CD4-positive, CD25-positive, alpha-beta regulatory T cell (primary cell): ENCODE data around the gene CFAP410. TPM values are rescaled to one million over a fixed set of nuclear protein-coding genes. Genes with fewer than 3 reads are reported as not detected.
A peak's percentile ranks its signal among the peaks of the same experiment; 100 is the strongest.
"Not testable (repeated sequence)": the region's sequence is repeated elsewhere in the genome, so short reads cannot be mapped to it uniquely, and the experiment has no call there.

Source experiments
- ATAC-seq, 2 donors: fragments of 150-1000 bp; cut with Tn5 transposase; one replicate each; pipeline ENCODE4 v1.10.0; 2021; ENCODE audit warnings: low read depth in 2 of 2, moderate number of reproducible peaks in 2 of 2, moderate library complexity in 1 of 2
- DNase-seq, 3 donors: peaks; one replicate each; pipeline versions ENCODE4 v3.0.0 to v3.0.0-alpha.2; 2012 to 2022; ENCODE audit warnings: mixed read lengths in 1 of 3
- H3K27ac ChIP-seq: one replicate; pipeline ENCODE4 v1.7.0; 2013; ENCODE audit warnings: mild to moderate bottlenecking, low read length; ENCODE audit not compliant: insufficient read depth, poor library complexity, severe bottlenecking
- H3K27me3 ChIP-seq: one replicate; pipeline ENCODE4 v1.7.0; 2013; ENCODE audit warnings: low read length; ENCODE audit not compliant: control insufficient read depth, insufficient read depth
- H3K36me3 ChIP-seq: one replicate; pipeline ENCODE4 v1.7.0; 2013; ENCODE audit warnings: mild to moderate bottlenecking, low read length, moderate library complexity; ENCODE audit not compliant: control insufficient read depth, insufficient read depth
- H3K4me1 ChIP-seq: 2 replicates; pipeline ENCODE4 v1.7.0; 2013; ENCODE audit warnings: mild to moderate bottlenecking, low read length; ENCODE audit not compliant: insufficient read depth, control insufficient read depth, poor library complexity, severe bottlenecking
- H3K4me3 ChIP-seq: one replicate; pipeline ENCODE4 v1.7.0; 2013; ENCODE audit warnings: low read depth, mild to moderate bottlenecking, low read length, moderate library complexity
- H3K9me3 ChIP-seq, 2 experiments: 1 replicate in 1 of 2; 2 replicates in 1 of 2; pipeline ENCODE4 v1.7.0; 2013; ENCODE audit warnings: low read length in 2 of 2, mild to moderate bottlenecking in 1 of 2, moderate library complexity in 1 of 2; ENCODE audit not compliant: control insufficient read depth in 2 of 2
- H3K27ac Mint-ChIP-seq, 3 donors: one replicate each; pipeline ENCODE4 v1.8.0; 2020 to 2022; ENCODE audit warnings: mild to moderate bottlenecking in 3 of 3, mixed read lengths in 3 of 3, moderate library complexity in 2 of 3
- H3K27me3 Mint-ChIP-seq: one replicate; pipeline ENCODE4 v1.8.0; 2022; ENCODE audit warnings: mild to moderate bottlenecking, mixed read lengths
- H3K36me3 Mint-ChIP-seq: one replicate; pipeline ENCODE4 v1.8.0; 2020; ENCODE audit warnings: mixed read lengths
- H3K4me1 Mint-ChIP-seq, 4 donors: one replicate each; pipeline ENCODE4 v1.8.0; 2020 to 2022; ENCODE audit warnings: mixed read lengths in 4 of 4, mild to moderate bottlenecking in 1 of 4
- H3K4me3 Mint-ChIP-seq, 4 donors: one replicate each; pipeline ENCODE4 v1.8.0; 2020 to 2022; ENCODE audit warnings: mild to moderate bottlenecking in 4 of 4, mixed read lengths in 4 of 4, moderate library complexity in 3 of 4
- H3K9me3 Mint-ChIP-seq, 7 donors: one replicate each; pipeline ENCODE4 v1.8.0; 2020 to 2022; ENCODE audit warnings: mixed read lengths in 7 of 7, mild to moderate bottlenecking in 3 of 7, moderate library complexity in 2 of 7
- polyA plus RNA-seq, 4 donors: library from polyadenylated mRNA; unstranded; fragments of 300-500 nt; fragmentation: Illumina TruSeq; gene quantifications; one replicate each; pipeline ENCODE4 v1.2.3, GENCODE V29; 2021
- total RNA-seq: library from RNA; stranded (reverse); gene quantifications from one replicate; pipeline ENCODE4 v1.2.3, GENCODE V29; 2022

The CFAP410 gene
- total and polyA plus RNA-seq, 5 donors from 2014 or later = 16.4 to 49.1 (median 17.2) TPM

DNA sequence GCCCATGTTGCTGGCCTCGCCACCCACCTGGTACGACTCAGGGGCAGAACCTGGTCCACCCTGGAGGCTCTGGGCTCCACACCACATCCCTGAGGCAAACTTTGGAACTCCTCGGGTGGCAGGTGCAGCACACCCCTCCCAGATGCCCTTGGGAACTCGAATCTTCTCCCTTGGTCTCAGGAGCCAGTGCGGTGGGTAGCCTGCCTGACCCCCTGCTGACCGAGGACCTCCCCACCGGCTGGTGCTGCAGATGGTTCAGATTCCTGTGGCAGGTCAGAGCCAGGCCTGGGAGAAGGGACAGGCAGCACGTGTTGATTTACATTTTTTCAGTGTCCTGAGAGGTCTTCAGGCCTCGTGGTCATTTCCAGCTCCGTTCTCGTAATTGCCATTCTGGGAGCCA lies 6.3 kb upstream of the CFAP410 start:
- no peak overlapping the region for H3K4me3 ChIP-seq
- H3K27me3 ChIP-seq = no peaks in the 10 kb centered on the region
- no peaks in the 10 kb centered on the region for H3K9me3 ChIP-seq
- Mint-ChIP-seq H3K4me3 (no peak overlapping the region), H3K36me3 (no peaks in the 10 kb centered on the region), H3K27me3 (peaks cover 9% of the 10 kb centered on the region), H3K4me1 (peaks cover 0 to 5% (median 3%) of the 10 kb centered on the region in 4 donors), H3K27ac (no peak overlapping the region), H3K9me3 (no peaks in the 10 kb centered on the region)
- no peaks in the 10 kb centered on the region for H3K36me3 ChIP-seq
- H3K27ac ChIP-seq = no peak overlapping the region
- no peak for ATAC-seq
- H3K4me1 ChIP-seq = no peaks in the 10 kb centered on the region
- no peak for DNase-seq

DNA sequence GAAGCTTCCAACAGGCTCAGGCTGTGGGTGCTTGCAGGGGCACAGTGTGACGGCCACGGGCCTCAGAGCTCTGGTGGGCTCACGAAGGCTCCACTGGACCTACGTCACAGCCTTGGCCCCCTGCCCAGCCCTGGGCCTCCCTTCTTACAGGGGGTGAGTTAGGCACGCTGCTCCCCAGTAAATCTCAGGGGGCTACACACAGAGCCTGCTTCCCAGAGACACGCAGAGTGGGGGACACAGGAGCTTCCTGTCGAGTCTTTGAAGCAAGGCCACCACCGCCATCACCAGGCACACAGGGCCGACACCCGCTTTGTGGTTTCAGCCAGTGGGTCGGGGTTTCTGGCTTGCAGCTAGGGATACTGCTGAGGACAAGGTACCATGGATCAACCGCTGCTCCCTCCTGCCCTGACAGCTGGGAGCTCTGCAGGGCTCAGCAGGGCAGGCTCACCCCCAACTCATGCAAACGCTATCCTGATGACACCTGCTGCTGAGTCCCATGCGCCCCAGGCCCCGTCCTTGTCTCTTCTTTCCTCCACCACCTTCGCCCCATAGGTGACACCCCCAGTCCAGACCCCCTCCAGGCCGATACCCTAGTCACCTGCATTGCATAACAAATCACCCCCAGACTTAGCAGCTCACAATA lies 5.5 kb upstream of the CFAP410 start:
- DNase-seq (no peak), ATAC-seq (no peak)
- Mint-ChIP-seq H3K4me1 (peaks cover 0 to 13% (median 10%) of the 10 kb centered on the region in 4 donors), H3K36me3 (no peaks in the 10 kb centered on the region), H3K4me3 (no peak overlapping the region), H3K27ac (no peak overlapping the region), H3K9me3 (no peaks in the 10 kb centered on the region), H3K27me3 (peaks cover 11% of the 10 kb centered on the region)
- H3K4me1 ChIP-seq = peaks cover 6% of the 10 kb centered on the region
- H3K4me3 ChIP-seq = no peak overlapping the region
- H3K9me3 ChIP-seq = no peaks in the 10 kb centered on the region
- H3K36me3 ChIP-seq = no peaks in the 10 kb centered on the region
- no peak overlapping the region for H3K27ac ChIP-seq
- H3K27me3 ChIP-seq = no peaks in the 10 kb centered on the region

DNA sequence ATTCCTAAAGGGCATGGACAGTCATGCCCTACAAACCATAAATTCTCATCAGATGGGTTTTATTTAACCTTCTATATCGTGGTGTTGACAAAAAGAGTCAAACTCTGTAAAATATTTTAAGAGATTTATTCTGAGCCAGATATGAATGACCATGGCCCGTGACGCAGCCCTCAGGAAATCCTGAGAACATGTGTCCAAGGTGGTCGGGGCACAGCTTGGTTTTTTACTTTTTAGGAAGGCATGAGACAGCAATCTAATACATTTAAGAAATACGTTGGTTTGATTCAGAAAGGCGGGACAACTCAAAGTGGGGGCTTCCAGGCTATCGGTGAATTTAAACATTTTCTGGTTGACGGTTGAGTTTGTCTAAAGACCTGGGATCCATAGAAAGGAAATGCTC lies 3.8 kb upstream of the CFAP410 start:
- not testable (repeated sequence) for ATAC-seq, H3K27ac Mint-ChIP-seq
- H3K4me1 ChIP-seq = peaks cover 14% of the 10 kb centered on the region

DNA sequence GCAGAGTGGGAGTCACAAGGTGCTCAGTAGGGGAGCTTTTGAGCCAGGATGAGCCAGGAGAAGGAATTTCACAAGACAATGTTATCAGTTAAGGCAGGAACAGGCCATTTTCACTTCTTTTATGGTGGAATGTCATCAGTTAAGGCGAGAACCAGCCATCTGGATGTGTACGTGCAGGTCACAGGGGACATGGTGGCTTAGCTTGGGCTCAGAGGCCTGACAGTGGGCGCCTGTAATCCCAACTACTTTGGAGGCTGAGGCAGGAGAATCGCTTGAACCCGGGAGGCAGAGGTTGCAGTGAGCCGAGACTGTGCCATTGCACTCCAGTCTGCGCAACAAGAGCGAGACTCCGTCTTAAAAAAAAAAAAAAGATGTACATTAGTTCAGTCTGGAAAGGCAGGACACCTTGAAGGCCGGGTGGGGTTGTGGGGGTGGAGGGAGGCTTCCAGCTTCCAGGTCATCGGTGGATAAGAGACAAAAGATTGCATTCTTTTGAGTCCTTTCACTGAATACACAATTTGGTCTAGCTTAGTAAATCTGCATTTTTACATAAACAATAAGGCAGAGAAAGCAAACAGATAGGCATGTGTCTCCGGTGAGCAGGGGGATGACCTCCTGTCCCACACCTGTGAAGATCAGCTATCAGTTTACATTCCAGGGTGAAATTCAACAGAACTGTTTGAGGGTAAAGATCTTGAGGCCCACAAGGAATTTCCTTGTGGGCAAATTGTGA lies 2.7 kb upstream of the CFAP410 start:
- peaks cover 15% of the 10 kb centered on the region for H3K4me1 ChIP-seq
- Mint-ChIP-seq H3K4me3 (peak overlapping the region in 1 of 4 donors; percentile 47), H3K27me3 (peaks cover 13% of the 10 kb centered on the region), H3K4me1 (peaks cover 10 to 27% (median 20%) of the 10 kb centered on the region in 4 donors), H3K27ac (peak overlapping the region; percentile 64 to 88 (median 73))
- H3K9me3 Mint-ChIP-seq, ATAC-seq, H3K4me3 ChIP-seq, H3K36me3 ChIP-seq, H3K27ac ChIP-seq, H3K36me3 Mint-ChIP-seq, H3K27me3 ChIP-seq, DNase-seq, H3K9me3 ChIP-seq: not testable (repeated sequence)

More for the DNA sequence above, 3.8 kb upstream of the CFAP410 start:
- H3K36me3 Mint-ChIP-seq, H3K36me3 ChIP-seq, H3K4me3 ChIP-seq, H3K27me3 ChIP-seq, H3K27ac ChIP-seq, H3K9me3 ChIP-seq, DNase-seq, H3K9me3 Mint-ChIP-seq: not testable (repeated sequence)
- H3K4me1 Mint-ChIP-seq = peaks cover 1 to 20% (median 15%) of the 10 kb centered on the region in 4 donors
- peaks cover 21% of the 10 kb centered on the region for H3K27me3 Mint-ChIP-seq
- H3K4me3 Mint-ChIP-seq = peak overlapping the region in 1 of 4 donors; percentile 47

DNA sequence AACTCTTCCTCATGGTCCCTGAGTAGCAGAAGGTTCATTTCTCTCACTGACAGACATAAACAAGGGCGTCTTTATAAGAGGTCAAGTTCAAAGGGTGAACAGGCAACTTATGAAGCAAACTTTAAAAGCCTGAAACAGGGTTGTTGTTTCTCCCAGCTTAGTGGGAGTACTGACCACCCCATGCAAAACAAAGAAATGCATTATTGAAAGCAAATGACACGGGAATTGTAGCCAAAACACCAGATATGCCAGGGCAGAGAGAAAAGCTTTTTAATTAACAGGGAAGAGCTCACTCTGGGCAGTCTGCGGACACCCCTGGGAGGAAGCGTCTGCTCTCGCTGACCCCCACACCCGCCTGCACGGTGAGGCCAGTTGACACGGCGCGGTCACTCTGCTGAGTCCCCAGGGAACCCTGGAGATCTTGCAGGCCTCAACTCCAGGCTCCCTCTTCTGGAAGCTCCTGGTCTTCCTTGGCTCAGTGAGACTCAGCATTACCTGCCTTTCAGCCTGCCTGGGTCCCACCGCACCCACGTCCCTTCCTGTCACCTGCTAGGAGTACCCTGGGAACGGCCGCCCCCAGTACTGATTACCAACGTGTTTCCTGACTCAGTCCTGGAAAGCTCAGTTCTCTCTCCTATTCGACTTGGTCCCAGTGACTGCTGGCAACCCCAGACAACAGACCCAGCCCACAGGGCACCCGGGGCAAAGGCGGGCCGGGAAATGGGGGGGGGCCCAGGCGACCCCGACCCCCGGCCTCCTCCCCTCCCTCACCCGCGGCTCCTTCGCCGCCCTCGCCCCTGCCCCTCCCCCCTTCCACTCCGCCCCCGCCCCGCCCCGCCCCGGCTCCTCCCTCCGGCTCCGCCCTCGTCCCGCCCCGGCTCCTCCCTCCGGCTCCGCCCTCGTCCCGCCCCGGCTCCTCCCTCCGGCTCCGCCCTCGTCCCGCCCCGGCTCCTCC lies 972 bp downstream of the CFAP410 start:
- no peaks in the 10 kb centered on the region for H3K9me3 ChIP-seq
- H3K36me3 Mint-ChIP-seq = no peaks in the 10 kb centered on the region
- H3K27ac Mint-ChIP-seq = peak overlapping the region; percentile 52 to 85 (median 78)
- peaks cover 12% of the 10 kb centered on the region for H3K27me3 Mint-ChIP-seq
- no peaks in the 10 kb centered on the region for H3K9me3 Mint-ChIP-seq
- peak in 1 of 2 donors; percentile 1 for ATAC-seq
- peak overlapping the region; percentile 78 to 93 (median 83) for H3K4me3 Mint-ChIP-seq
- H3K36me3 ChIP-seq = no peaks in the 10 kb centered on the region
- H3K4me1 ChIP-seq = peaks cover 15% of the 10 kb centered on the region
- DNase-seq = peak in 2 of 3 donors; percentile 44 to 53
- H3K4me3 ChIP-seq = no peak overlapping the region
- peaks cover 10 to 27% (median 20%) of the 10 kb centered on the region in 4 donors for H3K4me1 Mint-ChIP-seq
- H3K27ac ChIP-seq = peak overlapping the region; percentile 79
- no peaks in the 10 kb centered on the region for H3K27me3 ChIP-seq

DNA sequence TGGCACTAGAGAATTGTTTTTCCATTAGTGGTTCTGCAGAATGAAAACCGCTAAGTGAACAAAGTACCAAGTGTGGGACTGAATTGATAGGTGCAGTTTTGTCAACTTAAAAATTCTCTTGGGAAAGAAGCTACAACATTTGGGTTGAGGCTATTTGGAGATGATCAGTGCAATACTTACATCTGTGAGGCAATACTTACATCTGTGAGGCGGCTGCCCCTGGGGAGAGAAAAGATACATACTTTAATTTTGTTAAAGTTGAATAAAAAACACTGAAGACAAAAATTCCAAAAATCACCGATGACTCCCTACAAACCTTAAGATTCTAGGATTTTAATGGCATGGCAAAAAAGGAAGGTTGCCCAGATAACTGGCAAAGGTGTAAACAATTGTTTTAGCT lies 1.7 kb downstream of the CFAP410 start:
- H3K36me3 Mint-ChIP-seq = no peaks in the 10 kb centered on the region
- peaks cover 15% of the 10 kb centered on the region for H3K4me1 ChIP-seq
- peak overlapping the region; percentile 52 to 85 (median 78) for H3K27ac Mint-ChIP-seq
- DNase-seq (no peak), ATAC-seq (no peak)
- peak overlapping the region; percentile 78 to 93 (median 83) for H3K4me3 Mint-ChIP-seq
- peaks cover 2% of the 10 kb centered on the region for H3K36me3 ChIP-seq
- H3K27me3 ChIP-seq = no peaks in the 10 kb centered on the region
- no peaks in the 10 kb centered on the region for H3K9me3 Mint-ChIP-seq
- no peak overlapping the region for H3K4me3 ChIP-seq
- H3K4me1 Mint-ChIP-seq = peaks cover 10 to 27% (median 20%) of the 10 kb centered on the region in 4 donors
- no peaks in the 10 kb centered on the region for H3K9me3 ChIP-seq
- peak overlapping the region; percentile 79 for H3K27ac ChIP-seq
- peaks cover 12% of the 10 kb centered on the region for H3K27me3 Mint-ChIP-seq

DNA sequence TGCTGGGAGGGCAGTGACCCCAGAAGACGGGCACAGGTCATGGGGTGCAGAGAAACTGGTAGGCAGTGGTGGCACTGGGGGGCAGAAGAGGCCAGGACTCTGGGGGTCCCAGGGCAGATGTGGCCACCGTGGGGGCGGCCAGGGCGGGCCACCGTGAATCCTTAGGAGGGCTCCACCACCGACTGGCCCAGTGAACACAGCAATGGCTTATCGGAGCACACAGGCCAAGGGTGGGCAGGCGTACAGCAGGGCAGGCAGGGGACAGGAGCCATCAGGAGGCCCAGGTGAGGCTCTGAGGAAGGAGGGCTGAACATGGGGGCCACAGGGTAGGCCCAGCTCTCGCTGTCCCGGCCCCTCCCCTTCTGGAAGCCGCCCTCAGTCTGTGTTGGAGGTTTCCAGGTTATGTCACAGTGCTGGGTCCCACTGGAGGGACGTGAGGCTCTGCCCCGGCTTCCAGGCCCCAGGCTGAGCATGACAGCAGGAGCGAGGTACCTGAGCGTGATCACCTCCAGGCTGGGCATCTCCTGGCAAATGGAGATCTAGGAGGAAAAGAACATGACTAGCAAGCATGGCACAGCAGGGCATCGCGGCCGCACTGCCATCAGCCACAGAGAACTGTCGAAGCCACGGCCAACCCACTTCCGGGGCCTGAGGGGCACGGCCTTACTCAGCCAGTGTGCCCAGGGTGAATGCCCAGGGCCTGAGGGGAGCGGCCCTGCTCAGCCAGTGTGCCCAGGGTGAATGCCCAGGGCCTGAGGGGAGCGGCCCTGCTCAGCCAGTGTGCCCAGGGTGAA lies 3.7 kb downstream of the CFAP410 start:
- Histone ChIP-seq H3K27me3 (no peaks in the 10 kb centered on the region), H3K36me3 (peaks cover 2% of the 10 kb centered on the region), H3K27ac (no peak overlapping the region), H3K4me3 (no peak overlapping the region), H3K4me1 (peaks cover 15% of the 10 kb centered on the region), H3K9me3 (no peaks in the 10 kb centered on the region)
- Mint-ChIP-seq H3K27me3 (peaks cover 12% of the 10 kb centered on the region), H3K27ac (no peak overlapping the region), H3K4me1 (peaks cover 10 to 22% (median 18%) of the 10 kb centered on the region in 4 donors), H3K9me3 (no peaks in the 10 kb centered on the region), H3K36me3 (peaks cover 5% of the 10 kb centered on the region), H3K4me3 (peak overlapping the region in 1 of 4 donors; percentile 8)
- DNase-seq (no peak), ATAC-seq (no peak)
